Caki2 (cell line): ENCODE results near the gene HMX2. TPM values are rescaled to one million over a fixed set of nuclear protein-coding genes. Genes with fewer than 3 reads are reported as not detected.

Experiments used
- DNase-seq: peaks from one replicate; pipeline ENCODE4 v3.0.0-alpha.2; 2015; ENCODE audit warnings: low read depth
- in situ Hi-C: cut with HindIII; loops from 2 replicates; pipeline ENCODE4 v1.10.0; 2016; ENCODE audit warnings: low sequenced_read_pairs, low pct_unique_long_range_greater_than_20kb, mixed read lengths
- total RNA-seq: library from RNA; depleted of rRNA; stranded (reverse); fragments of >200 nt; shearing (Covaris generic); gene quantifications from 2 replicates; pipeline ENCODE4 v1.2.3, GENCODE V29; 2014; ENCODE audit warnings: low replicate concordance

Gene HMX2
- total RNA-seq, 1 experiment from 2014 or later, result not detected

DNA sequence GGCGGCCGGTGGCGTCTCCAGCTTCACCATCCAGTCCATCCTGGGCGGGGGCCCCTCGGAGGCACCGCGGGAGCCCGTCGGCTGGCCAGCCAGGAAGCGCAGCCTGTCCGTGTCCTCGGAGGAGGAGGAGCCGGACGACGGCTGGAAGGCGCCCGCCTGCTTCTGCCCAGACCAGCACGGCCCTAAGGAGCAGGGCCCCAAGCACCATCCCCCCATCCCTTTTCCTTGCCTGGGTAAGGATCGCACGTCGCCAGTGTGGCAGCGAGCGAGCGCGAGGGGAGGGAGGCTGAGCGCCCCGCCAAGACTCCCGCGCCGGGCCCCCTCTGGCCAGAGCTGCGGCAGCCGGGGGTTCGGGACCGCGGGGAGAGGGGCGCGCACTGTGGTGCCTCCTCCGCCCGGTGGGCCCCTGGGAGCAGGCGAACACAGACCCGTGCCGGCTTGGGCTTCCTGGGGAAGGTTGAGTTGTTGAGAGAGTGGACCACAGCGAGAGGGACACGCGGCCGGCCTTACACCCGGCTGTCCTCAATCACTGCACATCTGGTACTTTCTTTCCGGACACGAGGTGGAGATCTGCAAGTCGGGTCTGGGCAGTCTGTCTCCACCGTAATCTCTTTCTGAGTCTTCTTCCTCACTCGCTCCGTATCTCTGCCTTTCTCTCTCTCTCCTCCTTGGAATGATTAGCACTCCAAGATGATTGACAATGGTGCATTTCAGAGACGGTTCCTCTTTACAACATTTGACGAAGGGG is 652 bp downstream of the HMX2 start:
- DNase-seq, result no peak
- in situ Hi-C loops, result no loop called here

GRCh38 chr10:123149162-123149567 is 1.2 kb downstream of the HMX2 start:
- no peak for DNase-seq
- in situ Hi-C loops, result no loop called here

GRCh38 chr10:123149568-123150270 is 1.8 kb downstream of the HMX2 start:
- no peak for DNase-seq
- in situ Hi-C loops, result no loop called here

GRCh38 chr10:123150271-123150985 is 2.5 kb downstream of the HMX2 start:
- in situ Hi-C loops, result no loop called here
- no peak for DNase-seq

GRCh38 chr10:123150986-123151736 is 3.2 kb downstream of the HMX2 start:
- no peak for DNase-seq
- in situ Hi-C loops, result no loop called here

- DNase-seq, result no peak
- in situ Hi-C loops, result no loop called here
Measured at GRCh38 chr10:123151737-123152135, 3.8 kb downstream of the HMX2 start.

GRCh38 chr10:123153486-123154091 is 5.7 kb downstream of the HMX2 start:
- DNase-seq, result no peak
- in situ Hi-C loops, result no loop called here

DNA sequence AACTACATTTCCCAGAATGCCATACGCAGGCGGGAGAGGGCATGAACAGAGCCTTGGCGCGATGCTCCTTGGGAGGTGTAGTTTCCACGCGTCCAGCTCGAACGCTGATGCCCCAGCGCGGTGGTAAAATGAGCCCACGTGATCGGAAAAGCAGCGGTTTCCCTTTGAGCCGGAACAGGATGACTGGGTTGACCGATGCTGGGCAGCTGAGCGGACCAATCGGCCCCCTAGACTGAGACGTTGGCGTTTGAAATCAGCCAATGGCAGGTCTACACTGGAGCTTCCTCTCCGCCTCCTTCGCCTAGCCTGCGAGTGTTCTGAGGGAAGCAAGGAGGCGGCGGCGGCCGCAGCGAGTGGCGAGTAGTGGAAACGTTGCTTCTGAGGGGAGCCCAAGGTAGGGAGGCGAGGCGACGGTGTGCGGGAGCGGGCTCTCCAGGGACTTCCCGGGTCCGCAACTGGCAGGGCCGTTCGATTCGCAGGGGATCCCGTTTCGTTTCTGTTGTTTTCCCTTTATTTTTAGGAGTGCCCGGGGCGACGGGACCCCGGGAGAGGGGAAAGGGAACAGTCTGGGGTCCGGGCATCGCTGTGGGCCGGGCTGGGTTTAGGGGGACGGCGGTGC is 6.3 kb downstream of the HMX2 start, which contains the start of gene BUB3:
TSS of gene BUB3 (plus strand) at position 311 of the 619 bp plus-strand sequence. CDS start 516 bp downstream, outside the sequence.
- in situ Hi-C loops, result no loop called here
- peak; percentile 98 for DNase-seq

GRCh38 chr10:123154711-123155505 is 7.0 kb downstream of the HMX2 start:
- peak; percentile 66 for DNase-seq
- in situ Hi-C loops, result no loop called here

DNA sequence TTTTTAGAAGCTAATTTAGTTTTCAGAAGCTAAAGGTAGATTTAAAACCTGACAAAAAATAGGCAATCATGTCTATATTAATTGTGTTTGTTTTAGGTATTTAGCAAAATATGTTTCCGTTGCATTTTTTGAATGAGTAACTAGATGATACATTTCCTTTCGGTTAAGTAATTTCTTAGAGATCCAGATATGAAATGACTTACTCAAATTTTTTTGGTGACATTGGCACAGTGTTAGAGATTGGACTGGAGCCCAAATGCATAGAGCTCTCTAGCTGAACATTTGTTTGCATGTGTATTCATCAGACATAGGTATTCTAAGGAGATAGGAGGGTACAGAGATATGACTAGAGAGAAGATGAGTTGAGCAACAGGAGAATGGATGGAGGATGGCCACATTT is 8.1 kb downstream of the HMX2 start:
- in situ Hi-C loops, result no loop called here

GRCh38 chr10:123157210-123157609 is 9.3 kb downstream of the HMX2 start:
- in situ Hi-C loops, result no loop called here
- peak; percentile 32 for DNase-seq

More for the DNA sequence above, 8.1 kb downstream of the HMX2 start:
- no peak for DNase-seq

GRCh38 chr10:123158682-123159081 is 10.7 kb downstream of the HMX2 start:
- in situ Hi-C loops, result no loop called here
- no peak for DNase-seq

DNA sequence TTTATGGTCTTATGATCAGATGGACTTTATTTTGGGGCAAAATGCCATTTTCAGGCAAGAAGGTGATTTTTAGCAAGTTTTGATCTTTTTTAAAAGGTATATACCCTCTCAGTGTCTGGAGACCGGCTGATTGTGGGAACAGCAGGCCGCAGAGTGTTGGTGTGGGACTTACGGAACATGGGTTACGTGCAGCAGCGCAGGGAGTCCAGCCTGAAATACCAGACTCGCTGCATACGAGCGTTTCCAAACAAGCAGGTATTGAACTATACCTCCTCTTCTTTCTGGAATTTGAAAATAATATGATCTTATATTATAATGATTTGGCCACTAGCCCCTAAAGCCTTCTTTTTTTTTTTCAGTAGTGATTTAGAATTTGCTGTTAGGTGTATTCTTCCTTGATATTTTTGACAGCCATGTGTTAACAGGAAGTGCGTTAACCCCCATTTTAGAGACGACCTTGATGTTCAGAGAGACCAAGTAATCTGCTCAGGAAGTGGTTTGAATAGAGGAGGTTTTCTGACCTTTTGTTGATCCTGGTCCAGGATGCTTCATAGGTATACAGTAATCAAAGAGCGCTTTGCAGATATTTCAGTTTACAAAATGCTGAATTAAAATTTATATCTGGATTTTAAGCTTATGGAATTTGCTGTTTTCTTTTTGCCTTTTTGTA is 12.5 kb downstream of the HMX2 start:
- no peak for DNase-seq
- in situ Hi-C loops, result no loop called here

GRCh38 chr10:123164319-123164718 is 16.4 kb downstream of the HMX2 start:
- DNase-seq, result no peak
- in situ Hi-C loops, result no loop called here

GRCh38 chr10:123165445-123166072 is 17.6 kb downstream of the HMX2 start:
- in situ Hi-C loops, result no loop called here
- no peak for DNase-seq

DNA sequence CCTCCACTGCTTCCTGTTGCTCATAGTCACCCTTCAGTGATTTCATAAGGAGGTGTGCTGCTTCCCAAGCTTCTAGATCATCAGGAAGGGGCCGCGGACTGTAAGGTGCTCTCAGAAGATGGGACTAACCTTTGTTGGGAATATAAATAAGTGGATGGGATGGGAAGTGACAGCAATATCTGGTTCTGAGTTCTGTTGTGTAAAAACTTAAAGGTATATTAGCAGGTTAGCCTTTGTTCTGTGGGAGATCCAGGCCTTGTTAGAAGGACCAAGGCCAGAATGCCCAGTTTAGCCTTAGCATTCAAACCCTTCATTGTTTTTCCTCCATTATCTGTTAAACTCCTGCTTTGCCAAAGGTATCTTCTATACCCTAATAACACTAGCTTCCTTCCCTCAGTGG is 18.7 kb downstream of the HMX2 start:
- in situ Hi-C loops, result no loop called here
- DNase-seq, result peak; percentile 7
